GM18873 (cell line): Measurements from ENCODE around the gene BBS4.

ENCODE experiments used
- ATAC-seq: cut with Tn5 transposase; IDR thresholded peaks from one replicate; pipeline ENCODE4 v1.9.1; 2021; ENCODE audit warnings: mild to moderate bottlenecking, moderate library complexity, moderate number of reproducible peaks; ENCODE audit not compliant: unreplicated experiment, low FRiP score

The BBS4 gene

DNA sequence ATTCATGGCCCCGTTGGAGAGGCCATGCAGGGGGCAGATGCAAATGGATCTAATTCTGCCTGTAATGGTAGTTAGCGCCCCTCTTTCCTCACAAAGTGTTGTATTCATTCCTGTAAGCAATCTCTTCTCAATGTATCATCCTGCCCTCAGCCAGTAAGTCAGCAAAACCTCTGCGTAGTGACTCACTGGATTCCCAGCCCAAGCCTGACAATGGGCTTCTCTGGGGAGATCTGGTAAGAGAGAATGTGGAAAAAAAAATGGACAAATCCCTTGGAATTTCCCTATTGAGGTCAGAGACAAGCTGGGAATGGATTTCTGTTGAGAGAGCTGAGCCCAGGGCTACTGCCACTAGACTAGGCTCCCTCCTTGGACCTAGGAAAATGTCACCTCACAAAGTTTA, 72.2 kb downstream of the BBS4 start:
- ATAC-seq = no peak

DNA sequence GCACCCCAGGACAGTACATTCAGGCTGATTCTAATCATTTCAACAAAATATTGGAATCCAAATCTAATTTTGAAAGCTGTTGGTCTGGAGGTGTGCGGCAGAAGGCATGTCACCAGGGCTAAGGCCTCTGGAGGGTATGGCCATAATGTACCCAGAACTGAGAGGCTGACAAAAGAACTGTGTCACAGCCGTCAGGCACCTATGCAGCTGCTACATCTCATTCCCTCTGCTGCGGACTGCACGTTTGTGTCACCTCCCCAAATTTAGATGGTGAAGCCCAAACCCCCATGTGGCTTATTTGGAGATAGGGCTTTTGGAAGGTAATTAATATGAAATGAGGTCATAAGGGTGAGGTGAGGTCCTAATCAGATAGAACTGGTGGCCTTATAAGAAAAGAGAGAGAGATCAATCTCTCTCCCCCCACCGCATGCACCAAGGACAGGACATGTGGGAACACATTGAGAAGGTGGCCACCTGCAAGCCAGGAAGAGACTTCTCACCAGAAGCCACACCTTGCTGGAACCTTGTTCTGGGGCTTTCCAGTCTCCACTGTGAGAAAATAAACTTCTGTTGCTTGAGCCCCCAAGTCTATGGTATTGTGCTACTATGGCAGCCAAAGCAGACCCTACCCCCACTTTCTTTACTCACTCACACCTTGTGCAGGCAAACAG, 74.7 kb downstream of the BBS4 start:
- no peak for ATAC-seq

DNA sequence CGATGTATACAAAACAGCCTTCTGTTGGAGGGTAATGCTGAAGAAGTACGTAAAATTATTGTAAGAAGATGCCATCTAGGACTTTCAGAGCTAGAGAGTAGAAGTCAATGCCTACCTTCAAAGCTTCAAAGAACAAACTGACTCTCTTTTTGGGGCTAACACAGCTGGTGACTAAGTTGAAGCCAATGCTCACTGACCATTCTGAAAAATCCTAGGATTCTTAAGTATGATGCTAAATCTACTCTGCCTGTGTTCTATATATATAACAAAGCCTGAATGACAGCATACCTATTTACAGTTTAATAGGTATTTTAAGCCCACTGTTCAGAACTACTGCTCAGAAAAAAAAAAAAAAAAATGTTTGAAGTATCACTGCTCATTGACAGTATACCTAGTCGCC, 78.6 kb downstream of the BBS4 start:
- no peak for ATAC-seq

DNA sequence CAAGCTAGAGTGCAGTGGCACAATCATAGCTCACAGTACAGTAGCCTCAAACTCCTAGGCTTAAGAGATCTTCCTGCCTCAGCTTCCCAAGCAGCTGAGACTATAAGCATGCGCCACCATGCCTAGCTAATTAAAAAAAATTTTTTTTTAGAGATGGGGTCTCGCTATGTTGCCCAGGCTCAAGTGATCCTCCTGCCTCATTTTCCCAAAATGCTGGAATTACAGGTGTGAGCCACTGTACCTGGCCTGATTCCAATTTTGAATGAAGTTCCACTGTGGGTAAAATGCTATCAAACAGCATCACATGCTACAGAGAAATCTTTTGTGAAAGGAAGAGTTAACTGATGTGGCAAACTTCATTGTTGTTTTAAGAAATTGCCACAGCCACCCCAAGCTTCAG, 80.0 kb downstream of the BBS4 start:
- no peak for ATAC-seq

DNA sequence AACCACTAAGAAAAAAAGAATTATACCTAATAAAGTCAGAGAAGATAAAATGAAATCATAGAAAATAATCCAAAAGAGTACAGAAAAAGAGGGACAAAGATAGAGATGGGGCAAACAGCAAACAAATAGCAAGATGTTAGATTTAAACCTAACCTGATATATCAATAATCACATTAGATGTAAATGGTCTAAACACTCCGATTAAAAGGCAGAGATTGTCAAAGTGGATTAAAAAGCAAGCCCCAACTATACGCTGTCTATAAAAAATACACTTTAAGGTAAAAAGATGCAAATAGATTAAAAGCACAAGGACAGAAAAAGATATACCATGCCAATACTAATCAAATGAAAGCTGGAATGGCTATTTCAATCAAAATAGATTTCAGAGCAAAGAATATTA, 80.8 kb downstream of the BBS4 start:
- no peak for ATAC-seq

DNA sequence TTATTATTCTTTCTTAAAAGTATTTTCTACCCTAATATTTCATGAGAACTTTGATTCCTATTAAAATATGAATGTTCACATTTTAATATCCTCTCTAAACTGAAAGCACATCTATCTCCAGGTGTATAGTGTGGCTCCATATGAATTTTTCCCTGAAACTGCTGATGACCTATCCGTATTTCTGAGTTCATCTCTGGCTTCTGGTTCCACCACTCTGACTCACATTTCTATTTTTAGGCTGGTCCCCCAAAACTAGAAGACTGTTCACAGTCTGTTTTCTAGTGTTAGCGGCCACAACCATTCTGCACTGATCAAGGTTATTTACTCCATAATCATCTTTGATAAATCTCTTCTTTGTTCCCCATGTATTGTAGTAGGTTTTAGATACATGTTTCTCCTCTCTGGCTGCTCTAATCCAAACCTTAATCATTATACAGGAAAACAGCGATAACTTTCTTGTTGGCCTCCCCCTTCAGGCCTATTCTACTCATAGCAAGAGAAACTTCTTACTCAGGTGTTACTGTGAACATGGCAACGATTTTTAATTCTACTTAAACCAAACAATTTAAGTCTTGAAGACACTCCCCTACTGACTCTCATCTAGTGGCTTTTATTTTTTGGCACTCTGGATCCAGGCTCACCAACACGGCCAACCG, 84.8 kb downstream of the BBS4 start:
- ATAC-seq = no peak

DNA sequence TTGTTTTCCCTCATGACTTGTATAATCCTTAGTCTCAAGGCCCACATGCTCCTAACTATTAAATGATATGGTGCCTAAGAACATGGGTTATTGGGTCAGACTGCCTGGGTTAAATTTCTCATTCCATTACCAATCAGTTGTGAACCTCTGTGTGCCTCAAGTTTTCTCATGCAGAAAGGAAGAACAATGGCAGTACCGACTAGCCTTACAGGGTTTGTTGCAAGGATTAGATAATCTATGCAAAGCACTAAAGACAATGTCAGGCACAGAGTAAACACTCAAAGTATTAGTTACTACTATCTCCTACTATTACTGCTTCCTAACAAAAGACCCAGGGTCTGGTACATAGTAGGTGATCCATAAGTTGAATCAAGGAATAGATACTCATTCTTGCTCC, 85.3 kb downstream of the BBS4 start:
- no peak for ATAC-seq

DNA sequence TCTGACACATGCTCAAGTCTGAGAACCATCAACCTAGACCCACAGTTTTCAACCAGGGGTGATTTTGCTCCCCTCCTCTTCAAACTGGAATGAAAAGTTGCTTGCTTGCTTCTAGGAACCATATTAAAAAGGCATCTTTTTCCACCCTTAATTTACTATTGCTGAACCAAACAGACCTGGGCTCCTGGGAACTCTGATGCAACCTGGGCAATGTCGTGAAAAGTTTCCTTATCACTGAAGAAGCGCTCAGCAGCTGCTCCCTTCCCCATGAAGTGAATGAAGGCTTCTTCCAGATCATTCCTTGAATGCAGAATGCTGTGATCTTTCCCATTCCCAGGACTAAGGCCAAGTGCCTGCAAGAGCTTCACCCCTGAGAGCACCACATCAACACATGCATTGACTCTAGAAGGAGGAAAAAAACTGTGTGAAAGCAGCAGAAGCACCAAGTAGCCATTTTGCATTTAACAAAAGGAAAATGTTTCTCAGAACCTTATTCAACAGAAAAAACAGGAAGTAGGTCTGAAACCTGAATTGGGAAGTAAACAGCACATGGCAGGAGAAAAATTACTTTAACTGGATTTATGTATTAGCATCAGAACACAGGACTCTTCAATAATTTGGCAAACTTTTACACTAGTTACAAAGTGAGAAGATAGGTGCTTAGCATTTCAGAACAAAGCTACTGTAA, 88.8 kb downstream of the BBS4 start:
- no peak for ATAC-seq

DNA sequence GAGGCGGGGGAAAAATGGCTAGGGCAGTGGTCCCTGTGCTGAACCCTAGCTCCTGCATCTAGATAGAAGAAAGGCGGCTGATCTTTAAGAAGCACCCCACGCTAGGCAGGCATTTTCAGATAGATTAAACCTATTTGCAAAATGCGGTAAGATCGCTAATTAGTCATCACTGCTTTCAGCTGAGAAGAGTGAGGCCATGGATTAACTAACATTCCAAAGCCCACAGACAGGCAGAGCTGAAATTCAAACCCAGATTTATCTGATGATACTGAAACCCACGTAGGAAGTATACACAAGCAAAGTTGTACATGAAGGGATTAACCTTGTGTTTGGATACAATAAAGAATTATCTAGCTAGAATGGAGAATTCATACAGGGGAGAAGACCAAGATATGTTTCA, 92.8 kb downstream of the BBS4 start:
- ATAC-seq = no peak

DNA sequence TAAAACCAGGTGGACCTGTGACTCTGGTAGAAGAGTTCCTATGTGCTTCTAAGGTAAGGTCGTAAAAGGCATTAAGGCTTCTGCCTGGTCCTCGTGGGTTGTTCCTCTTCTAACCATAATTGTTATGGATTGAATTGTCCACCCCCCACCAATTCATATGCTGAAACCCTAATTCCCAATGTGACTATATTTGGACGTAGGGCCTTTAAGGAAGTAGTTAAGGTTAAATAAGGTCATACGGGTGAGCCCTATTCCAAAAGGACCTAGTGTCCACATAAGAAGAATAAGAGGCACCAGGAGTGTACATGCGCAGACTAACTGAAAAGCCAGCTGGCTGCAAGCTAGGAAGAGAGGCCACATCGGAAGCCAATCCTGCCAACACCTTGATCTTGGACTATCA, 95.6 kb downstream of the BBS4 start:
- no peak for ATAC-seq

DNA sequence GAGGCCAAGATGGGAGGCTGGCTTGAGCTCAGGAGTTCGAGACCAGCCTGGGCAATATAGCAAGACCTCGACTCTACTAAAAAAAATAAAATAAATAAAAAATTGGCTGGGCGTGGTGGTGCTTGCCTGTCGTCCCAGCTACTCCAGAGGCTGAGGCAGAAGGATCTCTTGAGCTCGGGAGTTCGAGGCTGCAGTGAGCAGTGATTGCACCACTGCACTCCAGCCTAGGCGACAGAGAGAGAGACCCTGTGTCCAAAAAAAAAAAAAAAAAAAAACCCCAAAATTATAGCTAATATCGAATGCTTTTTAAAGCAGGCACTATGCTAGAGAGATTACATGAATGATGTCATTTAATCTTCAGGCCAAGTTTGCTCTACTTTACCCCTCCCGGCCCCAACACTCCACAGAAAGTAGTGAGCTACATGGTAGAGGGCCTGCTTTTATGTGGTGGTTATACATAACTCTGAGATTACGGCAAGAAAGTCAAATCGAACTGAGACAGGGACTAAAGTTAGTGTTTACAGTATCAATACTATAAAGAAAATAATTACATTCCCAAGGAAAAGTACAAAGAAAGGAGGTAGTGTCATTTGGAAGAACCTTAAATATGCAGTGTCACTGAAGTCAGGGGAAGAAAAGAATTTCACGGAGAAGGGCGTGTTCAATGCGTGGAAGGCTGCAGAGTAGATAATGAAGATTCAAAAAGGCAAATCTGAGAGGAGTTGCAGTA, 96.4 kb downstream of the BBS4 start:
- no peak for ATAC-seq

DNA sequence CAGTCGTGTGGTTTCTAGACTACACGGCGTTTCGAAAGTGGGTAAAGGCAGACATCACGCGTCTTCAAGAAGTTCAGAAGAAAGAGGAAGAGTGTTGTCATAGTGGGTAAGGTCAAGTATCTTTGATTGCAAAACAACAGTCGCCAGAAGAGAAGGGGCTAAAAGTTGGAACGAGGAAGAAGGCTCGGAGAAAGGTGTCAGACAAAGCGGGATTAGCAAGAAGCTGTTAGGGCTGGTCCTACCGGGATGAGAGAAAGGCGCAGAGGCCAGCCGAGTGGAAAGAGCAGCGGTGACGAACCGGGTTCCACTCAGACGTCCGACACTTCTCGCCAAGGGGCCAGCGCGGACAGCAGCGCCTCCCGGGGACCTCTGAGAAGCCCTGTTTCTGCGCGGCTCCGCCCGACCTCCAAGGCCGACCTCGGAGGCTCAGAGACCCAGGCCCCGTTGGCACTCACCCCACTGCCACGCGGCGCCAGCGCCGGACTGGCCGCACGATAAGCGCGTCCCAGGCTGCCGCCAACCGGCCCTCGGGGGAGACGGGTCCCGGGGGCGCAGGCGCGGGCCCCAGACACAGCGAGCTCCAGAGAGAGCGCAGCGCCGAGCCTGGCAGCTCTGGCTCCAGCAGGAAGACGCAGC, 97.1 kb downstream of the BBS4 start:
- ATAC-seq = peak; percentile 30

DNA sequence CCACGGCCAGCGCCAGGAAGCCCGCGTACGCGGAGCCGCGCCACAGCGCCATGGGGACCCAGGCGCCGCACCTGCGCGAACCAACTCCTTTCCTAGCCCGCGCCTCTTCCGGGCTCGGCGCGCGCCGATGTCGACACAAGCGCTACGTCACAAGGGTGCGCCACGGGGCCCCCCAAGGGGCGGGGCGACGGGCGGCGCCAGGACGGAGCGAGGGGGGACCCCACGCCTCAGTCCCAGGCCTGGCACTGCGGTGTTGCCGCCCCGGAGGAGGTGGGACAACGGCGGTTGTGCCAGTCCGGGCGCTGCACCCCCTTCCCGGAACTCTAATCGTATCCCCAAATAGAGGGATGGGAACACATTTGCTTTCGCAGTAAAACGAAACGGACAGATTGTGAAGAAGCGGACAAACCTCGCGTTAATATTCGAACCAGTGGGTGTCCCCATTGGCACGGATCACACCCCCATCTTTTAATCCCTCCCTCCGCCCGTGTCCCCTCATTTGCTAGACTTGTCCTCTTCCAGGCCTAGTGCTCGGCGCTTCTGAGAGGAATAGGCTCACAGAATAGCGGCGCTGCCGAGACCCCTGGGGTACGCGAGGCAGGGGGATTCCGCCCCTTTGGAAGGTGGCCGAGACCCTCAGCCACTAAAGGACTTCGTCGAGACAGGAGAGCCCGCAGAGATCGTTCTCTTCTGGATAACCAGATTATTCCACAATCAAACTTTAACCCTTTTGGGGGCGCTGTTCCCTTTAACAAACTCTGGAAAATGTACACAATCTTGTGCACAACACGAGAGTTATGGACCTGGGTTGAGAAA, 97.8 kb downstream of the BBS4 start, which contains the start of gene ADPGK:
TSS of gene ADPGK (minus strand) at position 119 of the 816 bp plus-strand sequence. CDS start at position 52, 67 bp downstream.
- peak; percentile 63 for ATAC-seq

DNA sequence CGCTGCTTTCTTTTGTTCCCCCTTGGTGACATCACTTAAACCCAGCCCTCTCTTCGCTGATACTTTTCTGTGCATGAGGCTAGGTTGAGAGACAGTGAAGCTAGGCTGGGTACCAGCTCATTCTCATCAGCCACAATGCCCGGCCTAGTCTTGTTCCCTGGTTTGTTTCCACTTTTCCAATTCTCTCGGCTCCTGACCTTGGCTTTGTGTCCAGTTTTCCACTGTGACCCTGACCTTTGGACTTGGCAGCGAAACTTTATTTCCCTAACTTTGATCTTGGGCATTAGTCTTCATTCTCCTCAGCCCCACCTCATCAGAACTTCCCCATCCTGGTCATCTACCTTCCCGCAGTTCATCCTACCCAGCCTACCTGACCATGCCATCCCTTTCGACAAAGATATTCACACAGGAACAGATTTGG, 98.5 kb downstream of the BBS4 start:
- ATAC-seq = peak; percentile 6

DNA sequence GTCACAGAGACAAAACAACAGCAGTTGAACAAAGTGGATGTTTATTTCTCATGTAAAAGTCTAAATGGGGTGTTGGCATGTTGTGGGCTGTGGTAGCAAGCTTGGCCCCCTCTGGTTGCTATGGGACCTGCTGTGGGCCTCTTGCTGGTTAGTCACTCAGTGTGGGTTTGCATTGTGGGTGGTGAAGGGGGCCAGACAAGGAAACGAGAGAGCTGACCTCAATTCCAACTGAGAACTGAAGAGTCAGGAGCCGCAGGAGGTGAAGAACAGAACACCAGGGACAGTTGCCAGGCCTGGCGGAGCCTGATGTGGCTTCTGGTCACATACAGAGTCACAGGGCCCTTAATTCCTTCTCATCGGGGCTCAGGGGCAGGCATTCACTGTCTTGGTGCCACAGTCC, 99.4 kb downstream of the BBS4 start:
- no peak for ATAC-seq

DNA sequence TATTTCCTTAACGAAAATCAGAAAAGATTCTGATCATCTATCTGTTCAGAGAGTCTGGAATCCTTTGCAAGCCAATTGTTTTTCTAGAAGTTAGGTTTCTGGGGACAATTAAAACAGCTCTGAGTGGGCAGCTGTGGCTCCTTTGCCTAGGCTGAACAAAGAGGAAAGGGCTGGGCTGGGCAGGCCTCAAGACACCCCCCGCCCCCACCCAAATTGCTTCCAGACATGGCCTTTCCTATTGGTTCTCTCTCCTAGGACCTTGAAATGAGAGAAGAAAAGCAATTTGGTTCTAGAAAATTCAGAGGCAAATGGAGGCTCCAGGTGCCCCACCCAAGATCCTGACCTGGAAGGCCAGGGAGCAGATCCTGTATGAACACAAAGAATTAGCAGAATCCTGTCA, 99.8 kb downstream of the BBS4 start:
- no peak for ATAC-seq

DNA sequence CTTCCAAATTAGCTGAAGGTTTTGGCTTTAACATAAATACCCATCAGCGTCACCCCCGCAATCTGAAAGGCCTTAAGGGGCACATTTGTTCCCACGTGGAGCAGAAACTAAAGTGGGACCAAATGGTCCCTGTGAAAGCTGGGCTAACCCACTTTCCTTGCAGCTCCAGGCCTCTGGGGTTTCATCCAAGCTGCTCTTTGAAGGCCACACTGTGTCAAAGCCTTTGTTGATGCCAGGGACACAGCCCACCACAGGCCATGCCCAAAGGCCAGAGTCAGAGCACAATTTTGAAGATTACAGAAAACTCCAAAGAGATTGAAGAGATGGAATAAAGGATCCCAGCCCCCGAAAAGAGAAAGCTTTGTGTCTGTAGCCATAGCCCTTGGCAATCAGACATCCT, 100.2 kb downstream of the BBS4 start:
- ATAC-seq = no peak

DNA sequence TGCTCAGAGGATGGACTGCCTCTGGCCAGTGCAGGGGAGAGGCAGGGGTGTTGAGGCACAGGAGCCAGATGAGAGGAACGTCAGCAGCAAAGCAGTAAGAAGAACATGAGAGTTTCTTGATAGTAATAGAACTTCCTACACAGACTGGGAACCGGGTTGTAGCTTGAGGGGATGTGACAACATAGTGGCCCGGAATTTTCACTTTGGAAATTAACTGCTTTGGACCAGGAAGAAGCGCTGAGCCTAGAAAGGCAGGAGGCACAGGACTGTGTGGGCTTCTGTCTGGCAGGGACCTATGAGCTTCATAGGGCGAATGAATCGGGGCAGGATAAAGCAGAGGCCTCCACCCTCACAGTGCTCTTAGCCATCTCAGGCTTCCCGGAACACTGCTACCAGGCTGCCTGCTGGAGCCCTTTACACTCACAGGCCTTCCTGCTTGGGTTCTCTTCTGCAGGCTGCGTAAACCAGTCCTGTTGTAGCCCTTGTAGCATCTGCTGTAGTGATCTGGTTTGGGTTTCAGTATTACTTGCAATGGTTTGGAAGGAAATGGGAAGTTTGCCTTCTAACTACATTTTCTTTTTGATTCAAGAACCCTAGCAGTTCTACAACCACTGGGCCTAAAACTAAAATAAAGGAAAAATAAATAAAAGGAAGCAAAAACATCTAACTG, 100.8 kb downstream of the BBS4 start:
- no peak for ATAC-seq

DNA sequence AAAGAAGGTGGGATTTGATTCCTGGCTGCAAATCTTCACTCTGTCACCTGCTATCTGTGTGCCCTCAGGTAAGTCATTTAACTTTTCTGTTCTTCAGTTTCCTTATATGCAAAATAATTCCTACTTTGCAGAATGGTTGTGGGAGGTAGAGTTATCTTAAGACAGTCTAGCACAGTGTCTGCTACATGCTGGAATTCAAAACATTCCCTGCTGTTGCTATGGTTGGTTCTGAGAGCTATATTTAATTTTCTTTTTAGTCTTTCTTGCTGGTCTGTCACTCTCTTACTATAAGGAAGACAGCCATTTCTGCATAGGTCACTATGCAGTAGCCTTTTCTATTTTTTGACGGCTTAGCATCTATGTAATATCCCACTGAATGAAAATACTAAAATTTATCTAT, 101.5 kb downstream of the BBS4 start:
- ATAC-seq = no peak
